GM19238 (cell line): ENCODE measurements around the gene EPHB1.
"Not testable (repeated sequence)": the region's sequence is repeated elsewhere in the genome, so short reads cannot be mapped to it uniquely, and the experiment has no call there.

ENCODE experiments used
- DNase-seq: peaks from one replicate; pipeline ENCODE4 v3.0.0; 2011; ENCODE audit warnings: low spot score; ENCODE audit not compliant: insufficient read length

The EPHB1 gene

DNA sequence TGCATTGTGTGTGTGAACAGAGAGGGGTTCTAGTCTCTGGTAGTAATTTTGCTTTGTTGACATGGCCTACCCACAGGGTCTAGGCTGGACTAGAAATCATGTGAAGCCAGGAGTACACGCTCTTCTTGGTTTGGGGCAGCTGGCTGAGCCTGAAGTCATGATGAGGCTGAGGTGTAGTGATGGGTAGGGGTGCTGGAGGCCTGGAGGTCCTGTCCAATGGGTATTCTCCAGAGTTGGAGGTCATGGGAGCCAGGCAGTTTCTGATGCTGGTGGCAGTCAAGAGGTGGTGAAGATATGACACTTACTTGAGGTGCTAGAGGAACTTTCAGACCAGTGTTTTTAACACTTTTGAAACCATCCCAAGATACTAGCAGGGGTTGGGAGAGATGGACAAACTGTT lies 18.5 kb upstream of the EPHB1 start:
- no peak for DNase-seq

DNA sequence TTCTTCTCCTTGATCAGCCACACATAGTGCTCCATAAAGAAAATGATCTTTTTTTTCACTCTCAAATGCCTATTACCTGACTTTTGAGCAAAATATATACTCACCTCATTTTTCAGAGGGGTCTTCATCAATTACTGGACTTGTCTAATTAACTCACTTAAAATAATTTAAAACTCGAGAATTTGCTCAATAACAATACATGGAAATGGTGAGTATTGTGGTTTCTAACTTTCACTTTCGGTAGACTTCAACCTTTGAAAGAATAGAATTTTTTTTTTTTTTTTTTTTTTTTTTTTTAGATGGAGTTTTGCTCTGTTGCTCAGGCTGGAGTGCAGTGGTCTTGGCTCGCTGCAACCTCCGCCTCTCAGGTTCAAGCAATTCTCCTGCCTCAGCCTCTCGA lies 17.7 kb upstream of the EPHB1 start:
- no peak for DNase-seq

DNA sequence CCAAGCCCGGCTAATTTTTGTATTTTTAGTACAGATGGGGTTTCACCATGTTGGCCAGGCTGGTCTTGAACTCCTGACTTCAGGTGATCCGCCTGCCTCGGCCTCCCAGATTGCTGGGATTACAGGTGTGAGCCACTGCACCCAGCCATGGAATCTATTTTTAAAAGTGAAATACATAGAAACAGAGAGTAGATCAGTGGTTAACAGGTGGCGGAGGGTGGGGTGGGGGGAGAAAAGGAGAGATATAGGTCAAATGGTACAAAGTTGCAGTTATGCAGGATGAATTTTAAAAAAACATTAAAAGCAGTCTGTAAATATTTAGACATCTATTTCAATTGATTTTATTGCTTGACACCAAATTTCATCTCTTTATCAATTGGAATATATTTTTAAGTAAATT lies 6.8 kb upstream of the EPHB1 start:
- DNase-seq: not testable (repeated sequence)

DNA sequence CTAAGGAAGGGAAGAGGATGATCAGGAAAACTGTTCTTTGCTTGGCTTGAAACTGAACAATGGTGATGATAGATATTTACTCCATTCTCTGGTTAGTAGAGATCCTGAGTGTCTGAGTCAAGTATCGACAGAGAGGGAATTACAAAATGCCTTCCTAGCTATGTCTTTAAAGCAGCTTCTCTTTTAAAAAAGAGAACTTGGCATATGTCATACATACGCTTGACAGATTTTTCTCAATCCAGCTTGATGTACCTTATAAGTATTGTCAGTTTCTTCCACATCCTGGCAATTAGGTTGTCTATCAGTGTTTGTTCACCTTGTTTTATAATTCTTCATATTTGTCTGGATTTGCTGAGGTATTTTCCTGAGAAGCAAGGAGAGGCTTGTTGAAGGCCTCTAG lies 5.0 kb upstream of the EPHB1 start:
- no peak for DNase-seq

DNA sequence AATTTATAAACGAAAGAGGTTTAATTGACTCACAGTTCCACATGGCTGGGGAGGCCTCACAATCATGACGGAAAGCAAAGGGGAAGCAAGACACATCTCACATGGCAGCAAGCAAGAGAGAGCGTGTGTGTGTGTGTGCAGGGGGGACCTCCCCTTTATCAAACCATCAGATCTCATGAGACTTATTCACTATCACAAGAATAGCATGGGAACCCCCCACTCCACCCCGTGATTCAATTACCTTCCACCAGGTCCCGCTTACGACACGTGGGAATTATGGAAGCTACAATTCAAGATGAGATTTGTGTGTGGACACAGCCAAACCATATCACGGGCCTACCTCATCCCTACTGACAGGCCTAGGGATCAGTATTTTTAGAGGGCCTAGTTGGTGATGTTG lies 3.1 kb upstream of the EPHB1 start:
- no peak for DNase-seq

DNA sequence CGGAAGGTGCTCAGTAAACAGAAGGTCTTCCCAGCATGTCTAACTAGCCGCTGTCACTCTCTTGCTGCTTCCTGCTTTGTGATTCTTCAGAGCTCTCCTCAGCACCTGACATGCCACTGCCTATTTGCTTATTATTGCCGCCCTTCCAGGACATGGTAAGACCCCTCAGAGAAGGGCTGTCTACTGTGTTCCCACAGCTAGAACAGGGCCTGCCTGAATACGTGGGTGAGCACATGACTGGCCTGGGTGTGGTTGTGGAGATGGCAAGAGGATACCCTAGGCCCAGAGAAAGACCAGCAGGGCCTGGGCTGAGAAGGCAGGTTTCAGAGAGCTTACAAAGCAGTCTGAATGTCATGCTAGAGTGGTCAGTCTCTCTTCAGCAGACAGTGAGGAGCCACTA lies 2.4 kb upstream of the EPHB1 start:
- DNase-seq: no peak

DNA sequence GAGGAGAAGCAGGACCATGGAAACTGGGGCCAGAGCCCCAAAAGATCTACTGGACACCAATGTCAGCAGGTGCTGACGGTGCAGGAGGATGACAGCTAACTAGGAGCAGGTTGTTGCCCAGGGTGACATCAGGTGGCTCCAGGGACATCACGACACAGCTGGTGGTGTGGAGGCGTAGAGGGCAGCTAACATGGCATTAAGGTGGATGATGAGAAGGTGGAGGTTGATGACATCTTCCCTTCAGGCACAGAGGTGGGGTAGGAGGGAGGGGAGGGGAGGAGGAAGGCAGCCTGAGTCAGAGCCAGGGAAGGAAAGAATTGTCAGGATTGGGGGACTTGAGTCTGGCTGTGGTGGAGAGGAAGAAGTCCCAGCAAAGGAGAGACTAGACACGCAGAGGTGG lies 1.5 kb upstream of the EPHB1 start:
- no peak for DNase-seq

DNA sequence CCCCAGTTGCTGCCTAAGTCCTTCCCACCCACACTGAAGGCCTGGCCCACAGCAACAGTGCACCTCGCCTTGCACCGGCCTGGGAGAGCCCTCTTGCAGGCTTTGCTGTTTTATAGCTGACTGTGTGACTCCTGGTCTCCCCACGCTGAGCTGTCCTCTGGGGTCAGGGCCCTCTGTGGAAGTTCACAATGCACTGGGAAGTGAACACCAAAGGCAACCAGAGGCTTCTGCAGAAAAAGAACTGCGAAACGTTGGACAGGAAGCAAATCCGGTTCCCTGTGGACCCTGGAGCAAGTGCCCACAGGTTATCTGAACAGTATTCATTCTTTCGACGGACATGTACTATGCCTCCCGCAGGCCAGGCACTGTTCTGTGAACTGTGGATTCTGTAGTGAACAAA lies 737 bp upstream of the EPHB1 start:
- no peak for DNase-seq

DNA sequence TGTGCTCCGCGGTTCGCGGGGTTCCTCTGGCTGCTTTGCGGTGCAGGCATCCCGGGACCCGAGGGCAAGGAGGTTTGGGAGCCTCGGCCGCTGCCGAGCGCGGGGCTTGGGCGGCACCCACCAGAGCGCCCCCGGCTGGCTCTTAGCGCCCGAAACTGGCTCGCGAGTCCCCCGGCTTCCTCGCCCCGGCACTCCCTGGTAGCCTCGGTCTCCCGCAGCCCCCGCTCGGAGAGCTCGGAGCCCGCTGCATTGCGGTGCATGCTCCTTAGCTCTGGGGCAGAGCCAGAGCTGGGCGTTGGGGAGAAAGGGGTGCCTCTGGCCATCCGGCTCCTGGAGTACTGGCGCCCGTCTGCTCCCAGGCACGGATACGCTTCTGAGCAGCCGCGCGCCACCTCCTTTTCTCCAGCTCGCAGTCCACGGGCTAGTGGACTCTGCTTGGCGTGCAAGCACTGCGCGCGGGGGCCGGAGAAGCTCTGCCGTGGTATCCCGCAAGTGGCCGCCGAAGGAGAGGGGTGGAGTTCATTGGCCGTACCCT lies 753 bp downstream of the EPHB1 start:
- DNase-seq: no peak

DNA sequence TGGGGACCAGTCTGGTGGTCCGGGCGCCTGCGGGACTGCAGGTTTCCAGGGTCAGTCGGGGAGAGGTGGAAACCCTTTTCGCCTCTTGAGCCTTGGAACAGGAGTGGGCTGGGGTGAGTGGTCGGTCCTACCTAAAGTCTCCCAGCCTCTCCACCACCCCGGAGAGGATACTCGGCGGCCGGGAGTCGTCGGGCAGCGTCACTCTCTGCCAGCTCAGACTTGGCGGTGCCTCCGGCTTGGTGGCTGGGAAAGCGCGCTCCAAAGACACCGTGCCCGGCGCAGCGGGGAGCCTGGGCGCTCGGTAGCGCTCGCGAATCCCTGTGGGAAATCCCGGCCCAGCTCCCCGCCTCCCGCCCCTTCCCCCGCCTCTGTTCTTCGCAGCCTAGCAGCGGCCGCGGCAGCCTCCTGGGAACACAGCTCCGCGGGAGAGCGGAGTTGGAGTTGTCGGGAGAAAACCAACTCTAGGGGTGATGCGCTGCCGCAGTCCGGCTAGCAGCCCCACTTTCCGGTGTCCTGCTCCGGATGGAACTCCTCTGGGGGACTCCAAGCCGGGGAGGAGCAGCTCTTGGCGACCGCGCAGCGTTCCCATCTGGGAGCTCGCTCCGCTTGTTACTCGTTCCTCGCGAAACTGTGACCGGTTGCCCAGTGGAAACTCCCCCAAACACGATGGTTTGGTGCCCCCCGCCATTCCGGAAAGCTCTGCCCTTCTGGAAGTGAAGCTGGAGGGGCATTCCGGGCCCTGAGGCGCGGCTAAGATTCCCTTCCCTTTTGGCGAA lies 1.4 kb downstream of the EPHB1 start:
- DNase-seq: no peak

DNA sequence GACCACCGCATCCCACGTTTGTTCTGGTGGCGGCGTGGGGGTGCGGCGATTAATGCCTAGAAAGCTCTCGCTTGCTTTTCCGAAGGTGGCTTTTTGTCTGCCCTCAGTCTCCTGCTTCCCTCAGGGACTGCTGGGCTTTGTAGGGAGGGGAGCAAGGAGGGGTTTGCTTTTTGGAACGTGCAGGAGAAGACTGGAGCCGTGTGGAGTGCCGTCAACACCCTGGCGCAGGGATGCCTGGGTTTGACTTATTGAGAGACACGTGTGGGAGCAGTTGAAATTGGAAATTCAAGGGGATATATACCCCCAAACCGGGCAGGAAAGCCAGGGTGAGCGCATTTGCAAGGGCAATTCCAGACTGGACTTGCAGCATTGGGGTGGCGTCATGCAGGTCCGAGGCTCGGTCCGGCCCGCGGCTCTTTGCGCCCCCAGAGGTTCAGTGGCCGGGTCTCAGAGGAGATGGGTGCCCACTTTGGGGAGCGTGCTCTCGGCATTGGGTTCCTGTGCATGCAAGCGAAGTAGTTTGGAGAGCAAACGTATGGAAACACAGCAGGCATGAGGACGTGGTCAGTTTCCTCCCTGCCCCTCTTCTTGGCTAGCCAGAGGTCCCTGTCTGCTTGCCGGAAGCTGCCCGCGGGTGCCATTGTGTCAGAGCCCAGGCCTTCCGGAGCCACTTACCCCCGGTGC lies 2.1 kb downstream of the EPHB1 start:
- DNase-seq: no peak

DNA sequence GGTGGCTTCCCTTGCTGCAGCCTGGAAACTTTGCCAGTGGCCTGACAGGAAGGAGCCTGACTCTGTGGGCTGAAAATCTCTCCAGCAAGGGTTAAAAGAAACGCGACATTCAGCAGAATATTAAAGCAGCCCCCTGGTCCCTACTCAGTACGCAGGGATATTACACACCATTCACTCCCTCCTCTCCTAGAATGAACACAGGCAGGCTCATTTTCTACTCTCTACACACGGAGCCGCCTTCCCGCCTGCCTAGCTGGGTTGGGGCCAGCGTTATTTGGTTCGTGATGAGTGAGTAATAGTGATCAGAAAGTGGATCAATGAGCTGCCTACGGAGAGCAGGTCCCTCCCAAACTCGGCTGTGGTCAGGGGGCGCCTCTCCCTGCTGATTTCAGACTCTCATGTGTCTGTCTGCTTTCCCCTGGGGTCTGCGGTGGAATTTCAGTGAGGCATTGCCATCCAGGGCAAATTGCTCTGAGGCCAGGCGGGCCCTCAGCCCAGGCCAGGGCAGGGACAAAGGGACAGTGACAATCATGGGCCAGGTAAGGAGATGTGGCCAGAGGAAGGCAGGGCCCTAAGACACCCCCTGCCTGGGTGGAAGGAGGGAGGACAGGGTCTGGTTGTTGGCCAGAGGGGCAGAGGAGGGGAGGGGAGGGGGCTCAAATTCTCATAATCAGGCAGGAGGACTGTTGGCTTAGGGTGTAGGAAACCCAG lies 2.8 kb downstream of the EPHB1 start:
- no peak for DNase-seq

DNA sequence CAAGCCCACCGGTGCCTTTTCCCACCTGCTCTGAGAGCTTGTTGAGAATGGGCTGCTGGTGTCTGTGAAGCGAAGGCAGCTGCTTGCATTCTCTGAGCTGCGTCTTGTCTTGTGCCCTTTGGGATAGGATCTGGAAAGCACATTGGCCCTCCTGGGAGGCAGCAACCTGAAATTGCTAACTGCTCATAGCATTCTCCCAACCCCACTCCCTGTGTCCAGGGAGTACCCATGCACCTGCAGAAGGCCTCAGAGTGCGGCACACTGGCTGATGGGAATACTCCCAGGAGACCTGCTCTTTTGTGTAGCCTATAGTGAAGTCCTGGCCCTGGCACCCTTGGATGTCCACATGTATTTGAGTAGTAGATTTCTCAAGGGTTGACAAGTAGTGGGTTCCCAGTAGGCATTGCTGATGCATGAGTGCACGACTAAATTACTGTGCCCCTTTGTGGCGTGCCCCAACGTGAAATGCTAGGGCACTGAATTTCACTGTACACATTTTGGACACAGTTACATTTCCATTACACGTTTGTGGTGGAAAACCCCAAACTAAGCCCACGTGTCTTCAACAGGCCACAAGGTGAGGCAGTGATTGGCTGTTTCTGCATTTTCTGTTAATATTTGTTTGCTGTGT lies 3.7 kb downstream of the EPHB1 start:
- DNase-seq: no peak

DNA sequence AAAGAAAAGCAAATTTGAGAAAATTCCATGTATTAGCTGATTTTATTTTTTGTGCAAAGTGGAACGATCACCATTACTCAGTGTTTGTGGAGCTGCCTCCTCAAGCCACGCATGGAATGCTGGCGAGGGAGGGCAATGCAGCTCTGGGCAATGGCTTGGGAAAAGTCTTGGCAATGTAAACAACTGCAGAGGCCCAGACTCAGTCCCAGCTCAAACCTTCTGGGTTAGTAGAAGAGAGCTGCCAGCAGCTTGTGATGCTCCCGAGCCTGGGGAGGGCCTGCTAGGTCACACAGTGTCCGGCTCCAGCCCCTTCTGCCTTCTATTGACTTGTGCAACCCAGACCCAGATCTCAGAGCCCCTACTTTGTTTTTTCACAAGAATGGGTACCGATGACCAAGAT lies 4.3 kb downstream of the EPHB1 start:
- DNase-seq: no peak

DNA sequence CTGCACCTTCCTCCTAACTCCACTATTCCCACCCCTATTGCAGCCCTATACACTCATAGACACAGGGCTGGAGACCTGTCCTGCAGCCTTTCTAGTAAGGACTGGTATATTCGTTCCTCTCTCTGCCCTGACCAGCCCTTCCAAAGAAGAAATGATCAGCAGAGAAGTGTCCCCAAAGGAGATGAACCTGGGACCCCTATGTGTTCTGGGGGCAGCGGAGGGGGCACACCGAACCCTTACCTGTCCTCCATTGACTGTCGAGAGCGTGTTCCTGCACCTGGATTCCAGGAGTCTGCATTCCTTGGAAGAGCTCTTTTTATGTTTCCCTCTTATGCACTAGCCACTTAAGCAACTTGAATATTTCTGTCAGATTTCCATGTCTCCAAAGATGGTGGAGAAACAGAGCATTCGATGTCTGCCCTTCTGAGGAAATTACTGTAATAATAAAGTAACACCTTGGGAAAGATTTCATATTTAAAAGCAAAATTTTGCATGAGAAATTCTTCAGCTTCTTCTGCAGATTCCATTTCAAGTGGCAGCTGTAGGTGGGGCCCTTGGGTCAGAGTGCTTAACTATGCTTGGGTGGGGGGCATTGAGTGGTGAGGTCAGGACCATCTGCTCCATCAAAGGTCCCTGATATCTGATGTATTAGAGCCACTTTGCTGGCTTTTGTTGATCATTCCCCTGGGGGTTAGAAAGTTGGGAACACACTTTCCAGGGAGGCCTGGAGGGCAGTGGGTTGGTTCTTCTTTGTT lies 6.3 kb downstream of the EPHB1 start:
- no peak for DNase-seq

DNA sequence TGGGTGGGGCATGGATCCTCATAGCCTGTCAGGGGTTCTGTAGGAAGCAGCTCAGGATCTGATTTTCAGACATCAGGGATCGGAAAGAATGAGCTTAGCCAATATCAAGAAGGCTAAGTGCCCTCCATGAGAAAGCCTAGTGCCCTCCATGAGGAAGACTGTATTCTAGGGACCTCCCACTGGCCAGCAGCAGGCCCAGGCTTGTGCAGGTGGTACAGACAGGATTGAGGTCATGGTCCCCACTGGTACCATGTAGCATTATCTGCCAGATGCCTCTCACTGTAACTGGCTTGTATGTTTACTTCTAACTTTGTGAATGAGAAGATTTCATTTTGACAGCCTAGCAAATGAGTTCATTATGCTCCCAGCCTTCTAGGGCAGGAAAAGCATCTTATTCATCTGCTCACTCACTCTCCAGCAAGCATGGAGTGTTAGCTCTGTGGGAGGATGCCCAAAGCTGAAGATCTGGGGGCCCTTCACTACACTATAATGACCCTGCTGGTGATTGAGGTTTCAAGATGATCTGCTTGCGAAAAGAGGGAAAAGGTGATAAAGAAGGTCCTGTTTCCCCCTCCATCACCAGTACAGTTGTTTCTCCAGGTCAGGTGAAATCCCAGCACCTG lies 7.5 kb downstream of the EPHB1 start:
- no peak for DNase-seq

DNA sequence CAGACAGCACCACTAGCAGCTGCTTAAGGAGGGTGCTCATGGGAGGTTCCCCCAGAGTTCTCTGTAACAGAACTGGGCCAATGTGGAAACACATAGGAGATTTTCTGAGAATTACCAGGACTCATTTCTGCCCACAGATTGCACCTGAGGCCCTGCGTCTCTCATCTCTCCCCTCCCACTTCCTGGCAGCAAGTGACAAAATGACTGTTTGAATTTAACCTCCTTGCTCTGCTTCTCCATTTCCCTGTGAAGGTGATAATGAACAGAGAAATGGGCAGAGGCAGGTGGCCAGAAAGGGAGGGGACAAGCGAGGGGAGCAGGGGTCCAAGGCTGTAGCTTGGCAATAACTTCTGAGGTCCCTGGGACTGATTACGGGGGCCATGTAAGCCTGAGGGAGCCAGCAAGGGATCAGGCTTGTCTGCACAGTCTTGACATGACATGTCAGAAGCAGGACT lies 8.0 kb downstream of the EPHB1 start:
- DNase-seq: no peak

DNA sequence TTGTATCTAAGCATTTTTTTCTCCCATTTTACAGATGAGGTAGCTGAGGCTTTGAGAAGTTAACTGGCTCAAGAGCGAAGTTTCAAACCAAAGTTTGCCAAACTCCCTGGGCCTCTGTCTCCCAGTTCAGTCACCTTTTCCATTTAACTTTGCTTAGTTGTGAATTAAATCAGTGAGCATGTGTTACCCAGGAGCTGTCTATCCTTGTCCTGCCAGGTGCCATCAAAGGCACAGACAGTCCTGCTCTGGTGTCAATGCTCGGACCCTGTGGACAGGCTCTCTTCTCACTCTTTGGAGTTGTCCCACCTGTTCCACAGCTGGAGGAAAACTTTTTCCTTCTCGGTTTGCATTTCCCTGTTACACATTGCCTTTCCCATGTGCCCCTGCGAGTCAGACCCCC lies 8.6 kb downstream of the EPHB1 start:
- DNase-seq: no peak

DNA sequence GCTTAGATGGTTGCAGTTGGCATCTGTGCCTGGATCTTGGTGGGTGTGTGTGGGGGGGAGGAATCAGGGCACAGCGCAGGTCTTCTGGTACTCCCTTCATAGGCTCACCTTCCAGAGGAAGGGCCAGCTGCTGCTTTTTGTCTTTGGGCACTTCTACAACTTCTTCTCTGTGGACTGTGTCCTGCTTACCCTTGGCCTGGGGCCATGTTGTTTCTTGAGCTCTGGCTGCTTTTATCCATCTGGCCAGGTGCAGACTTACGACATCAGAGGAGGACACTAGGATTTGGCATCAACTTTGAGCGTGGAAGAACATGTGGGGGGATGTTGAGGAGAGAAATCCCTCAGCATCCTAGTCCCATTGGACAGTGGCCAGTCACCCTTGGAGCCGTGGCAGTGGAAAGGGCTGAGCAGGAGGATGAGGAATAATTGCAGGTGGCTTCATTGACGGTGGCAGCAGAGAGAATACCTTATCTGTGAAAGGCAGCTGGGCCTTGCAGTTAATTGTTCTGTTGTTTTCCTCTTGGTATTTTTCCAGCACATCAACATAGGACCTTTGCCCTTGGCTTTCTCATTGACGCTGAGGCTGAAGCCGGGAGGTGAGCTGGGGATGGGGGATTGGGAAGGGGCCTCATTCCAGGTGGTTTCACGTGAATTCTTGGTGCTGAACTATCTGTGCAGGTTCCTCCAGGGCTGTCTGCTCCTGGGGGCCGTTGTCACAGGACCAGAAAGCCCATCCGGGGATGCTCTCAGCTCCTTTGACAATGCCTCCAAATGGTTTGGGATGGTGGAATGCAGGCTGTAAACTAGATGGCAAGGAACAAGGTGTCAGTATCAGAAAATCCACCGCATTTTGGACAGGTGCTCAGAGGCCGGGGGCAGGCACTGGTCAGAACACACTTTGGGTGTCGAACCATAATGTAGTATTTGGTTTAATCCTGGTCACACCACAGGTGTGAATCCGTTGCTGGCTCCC lies 9.7 kb downstream of the EPHB1 start:
- no peak for DNase-seq
